ENCODE results near the gene SPATA17. TPM values are rescaled to one million over a fixed set of nuclear protein-coding genes. Genes with fewer than 3 reads are reported as not detected.

SPATA17 gene
- total RNA-seq, 2 donors from 2014 or later = not detected

DNA sequence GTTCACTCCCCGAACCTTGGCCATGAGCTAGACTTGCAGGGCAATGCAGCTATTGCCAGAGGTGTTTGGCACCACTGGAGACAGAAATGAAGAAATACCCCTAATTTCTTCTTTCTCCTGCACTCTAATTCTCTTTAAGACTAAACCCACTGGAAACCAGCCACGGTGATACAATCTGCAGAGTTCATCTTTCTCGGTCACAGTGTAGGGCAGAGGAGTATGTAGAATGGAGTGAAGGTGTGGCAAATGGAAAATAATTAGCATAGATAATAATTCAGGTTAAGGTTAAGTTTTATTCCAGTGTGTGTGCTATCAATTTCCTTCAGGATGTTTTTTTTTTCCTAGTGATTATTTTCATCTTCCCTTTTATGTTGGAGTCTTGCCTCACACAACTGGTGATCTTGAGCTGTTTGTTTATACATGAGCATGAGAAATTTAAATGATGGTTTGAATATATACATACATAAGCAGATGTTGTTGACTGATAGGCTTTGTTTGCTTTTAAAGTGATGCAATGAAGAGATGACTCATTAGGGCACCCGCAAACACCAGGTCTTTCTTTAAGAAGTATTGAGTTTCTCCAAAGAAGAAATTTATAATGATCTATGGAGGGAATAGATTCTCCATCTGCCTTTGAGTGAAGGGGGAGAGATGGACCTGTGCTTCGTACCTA lies 81.9 kb downstream of the SPATA17 start:
- H3K27ac Mint-ChIP-seq = no peak overlapping the region
- H3K4me1 Mint-ChIP-seq (ENCODE audit: low read depth) = no peaks in the 10 kb centered on the region
- H3K36me3 Mint-ChIP-seq (ENCODE audit: insufficient read depth in 2 of 2) = no peaks in the 10 kb centered on the region
- H3K4me3 Mint-ChIP-seq = no peak overlapping the region
- DNase-seq (no peak), ATAC-seq (replicated peaks in 1 of 2) (no peak)
- peaks cover 0 to 1% of the 10 kb centered on the region in 2 donors for H3K9me3 Mint-ChIP-seq
- H3K27me3 Mint-ChIP-seq (ENCODE audit: low read depth) = no peaks in the 10 kb centered on the region

DNA sequence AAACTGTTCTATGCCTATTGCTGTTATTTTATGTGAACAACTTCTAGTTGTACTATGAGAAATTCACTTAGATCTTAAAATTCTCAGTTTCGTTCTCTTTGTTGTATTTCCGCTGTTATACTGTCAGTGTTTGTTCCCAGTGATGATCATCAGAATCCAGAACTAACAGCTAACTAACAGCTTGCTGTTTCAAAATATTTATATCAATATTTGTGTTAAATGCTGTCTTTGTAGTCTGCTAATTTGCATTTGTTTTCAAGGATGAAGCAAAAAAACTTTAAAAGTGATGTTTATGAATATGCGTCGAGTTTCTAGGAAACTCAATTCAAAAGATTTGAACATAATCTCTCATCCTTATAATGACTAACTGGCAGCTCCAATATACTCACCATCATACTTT lies 84.5 kb downstream of the SPATA17 start:
- no peaks in the 10 kb centered on the region for H3K27me3 Mint-ChIP-seq (ENCODE audit: low read depth)
- DNase-seq = no peak
- H3K4me3 Mint-ChIP-seq = no peak overlapping the region
- H3K9me3 Mint-ChIP-seq = peaks cover 1 to 3% of the 10 kb centered on the region in 2 donors
- H3K27ac Mint-ChIP-seq = no peak overlapping the region
- H3K36me3 Mint-ChIP-seq (ENCODE audit: insufficient read depth in 2 of 2) = no peaks in the 10 kb centered on the region
- ATAC-seq (replicated peaks in 1 of 2) = no peak
- no peaks in the 10 kb centered on the region for H3K4me1 Mint-ChIP-seq (ENCODE audit: low read depth)

DNA sequence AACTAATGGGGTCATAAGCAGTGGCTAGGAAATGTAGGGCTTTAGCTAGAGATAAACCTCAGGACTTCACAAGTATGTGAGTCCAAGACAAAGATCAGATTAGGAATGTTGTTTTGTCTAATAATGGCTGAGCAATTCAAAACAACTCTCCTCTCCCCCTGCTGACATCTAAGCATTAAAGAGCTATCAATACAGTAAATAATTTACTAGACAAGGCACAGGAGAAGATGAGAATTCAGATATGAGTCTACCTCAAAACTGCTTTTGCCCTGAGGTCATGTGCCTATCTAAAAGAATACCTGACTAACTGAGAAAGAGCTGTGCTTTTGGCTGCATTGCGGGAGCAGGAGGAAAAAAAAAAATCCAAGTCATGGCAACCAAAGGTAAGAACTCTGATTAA lies 86.8 kb downstream of the SPATA17 start:
- Mint-ChIP-seq H3K27me3 (ENCODE audit: low read depth) (no peaks in the 10 kb centered on the region), H3K4me3 (no peak overlapping the region), H3K36me3 (ENCODE audit: insufficient read depth in 2 of 2) (no peaks in the 10 kb centered on the region), H3K4me1 (ENCODE audit: low read depth) (no peaks in the 10 kb centered on the region), H3K27ac (no peak overlapping the region), H3K9me3 (peaks cover 0 to 3% of the 10 kb centered on the region in 2 donors)
- ATAC-seq (replicated peaks in 1 of 2) = no peak
- no peak for DNase-seq

DNA sequence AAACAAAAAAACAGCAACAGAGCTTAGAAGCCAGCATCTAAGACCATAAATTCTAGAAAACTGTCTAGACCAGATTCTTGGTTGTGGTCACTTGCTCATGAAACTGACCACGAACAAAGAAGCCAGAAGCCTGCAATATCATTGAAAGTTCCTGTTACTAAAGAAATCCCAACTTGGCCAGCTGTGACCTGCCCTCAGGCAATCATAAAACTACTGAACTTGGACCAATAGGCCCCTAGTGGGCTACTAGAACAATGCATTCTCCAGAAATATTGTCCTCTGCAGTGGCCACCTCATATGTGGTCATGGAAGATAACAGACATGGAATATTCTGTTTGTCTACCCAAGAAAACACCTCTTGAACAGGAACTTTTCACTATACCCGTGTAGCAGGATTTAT lies 87.7 kb downstream of the SPATA17 start:
- Mint-ChIP-seq H3K4me1 (ENCODE audit: low read depth) (no peaks in the 10 kb centered on the region), H3K9me3 (peaks cover 0 to 3% of the 10 kb centered on the region in 2 donors), H3K36me3 (ENCODE audit: insufficient read depth in 2 of 2) (no peaks in the 10 kb centered on the region), H3K27me3 (ENCODE audit: low read depth) (no peaks in the 10 kb centered on the region), H3K27ac (no peak overlapping the region), H3K4me3 (no peak overlapping the region)
- ATAC-seq (replicated peaks in 1 of 2) (no peak), DNase-seq (no peak)

DNA sequence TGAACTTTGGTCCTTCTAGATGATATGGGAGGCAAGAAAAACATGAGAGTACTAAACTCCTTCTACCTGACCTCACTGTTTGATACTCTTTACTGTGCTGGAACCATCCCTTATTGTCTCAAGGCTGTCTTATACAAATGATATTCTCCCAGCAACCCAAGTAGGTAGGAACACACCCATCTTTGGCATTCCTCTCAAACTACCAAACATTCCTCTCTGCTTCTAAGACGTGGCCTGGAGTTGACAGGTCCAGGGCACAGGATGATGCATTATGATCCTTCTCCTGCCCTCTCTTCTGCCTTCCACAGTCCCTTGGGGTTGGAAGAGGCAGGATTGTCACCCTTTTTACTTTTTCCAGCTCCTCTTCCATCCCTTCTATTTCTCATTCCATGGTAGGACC lies 90.5 kb downstream of the SPATA17 start:
- no peaks in the 10 kb centered on the region for H3K27me3 Mint-ChIP-seq (ENCODE audit: low read depth)
- no peaks in the 10 kb centered on the region for H3K4me1 Mint-ChIP-seq (ENCODE audit: low read depth)
- no peak overlapping the region for H3K27ac Mint-ChIP-seq
- no peak overlapping the region for H3K4me3 Mint-ChIP-seq
- peaks cover 0 to 3% of the 10 kb centered on the region in 2 donors for H3K9me3 Mint-ChIP-seq
- no peak for ATAC-seq (replicated peaks in 1 of 2)
- H3K36me3 Mint-ChIP-seq (ENCODE audit: insufficient read depth in 2 of 2) = no peaks in the 10 kb centered on the region
- DNase-seq = no peak

DNA sequence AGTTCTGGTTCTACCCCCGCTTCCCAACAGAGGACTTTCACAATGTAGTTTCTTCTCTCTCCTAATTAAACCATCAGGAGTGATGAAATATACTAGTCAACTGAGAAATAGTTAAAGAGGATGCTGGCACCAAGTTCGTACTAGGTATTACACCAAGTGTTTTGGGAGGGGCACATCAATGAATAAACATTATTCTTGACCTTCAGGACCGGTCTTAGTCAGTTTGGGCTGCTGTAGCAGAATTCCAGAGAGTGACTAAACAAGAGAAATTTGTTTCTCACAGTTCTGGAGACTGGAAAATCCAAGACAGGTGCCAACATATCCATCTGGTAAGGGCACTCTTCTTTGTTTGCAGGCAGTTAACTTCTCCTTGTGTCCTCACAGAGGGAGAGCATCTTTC lies 103.8 kb downstream of the SPATA17 start:
- no peaks in the 10 kb centered on the region for H3K36me3 Mint-ChIP-seq (ENCODE audit: insufficient read depth in 2 of 2)
- H3K4me3 Mint-ChIP-seq = no peak overlapping the region

DNA sequence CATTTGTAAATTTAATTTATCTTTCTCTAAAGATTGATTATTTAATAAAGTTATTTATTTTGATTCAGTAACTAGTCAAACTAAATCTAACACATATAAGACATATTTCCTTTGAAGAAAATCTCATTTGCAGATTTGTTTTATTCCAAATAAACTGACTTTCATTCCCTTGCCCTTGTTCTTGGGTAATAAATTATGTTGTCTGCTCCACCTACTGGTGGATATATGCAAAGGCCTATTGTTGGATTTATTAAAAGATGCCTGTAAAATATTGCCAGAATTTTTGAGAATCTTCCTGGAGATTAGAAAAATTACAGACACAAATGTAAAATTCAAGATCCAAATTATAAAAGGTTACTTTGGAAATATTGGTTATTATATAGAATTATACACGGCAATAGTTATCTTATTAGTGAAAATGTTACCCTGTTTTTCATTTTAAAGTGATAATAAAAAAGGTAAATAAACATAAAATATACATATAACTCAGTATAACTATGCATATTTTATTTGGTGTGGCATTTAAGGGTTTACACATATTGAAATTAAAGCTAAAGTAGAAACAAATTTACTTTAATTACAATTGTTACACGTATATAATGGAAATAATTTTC lies 116.1 kb downstream of the SPATA17 start:
- no peak overlapping the region for H3K27ac Mint-ChIP-seq
- ATAC-seq (replicated peaks in 1 of 2) (no peak), DNase-seq (no peak)
- H3K4me3 Mint-ChIP-seq = no peak overlapping the region
- H3K4me1 Mint-ChIP-seq (ENCODE audit: low read depth) = no peaks in the 10 kb centered on the region
- no peaks in the 10 kb centered on the region for H3K27me3 Mint-ChIP-seq (ENCODE audit: low read depth)
- no peaks in the 10 kb centered on the region for H3K9me3 Mint-ChIP-seq
- no peaks in the 10 kb centered on the region for H3K36me3 Mint-ChIP-seq (ENCODE audit: insufficient read depth in 2 of 2)

More for the DNA sequence above, 103.8 kb downstream of the SPATA17 start:
- H3K4me1 Mint-ChIP-seq (ENCODE audit: low read depth) = no peaks in the 10 kb centered on the region
- no peaks in the 10 kb centered on the region for H3K9me3 Mint-ChIP-seq
- H3K27ac Mint-ChIP-seq = no peak overlapping the region
- ATAC-seq (replicated peaks in 1 of 2) (no peak), DNase-seq (no peak)
- H3K27me3 Mint-ChIP-seq (ENCODE audit: low read depth) = no peaks in the 10 kb centered on the region

DNA sequence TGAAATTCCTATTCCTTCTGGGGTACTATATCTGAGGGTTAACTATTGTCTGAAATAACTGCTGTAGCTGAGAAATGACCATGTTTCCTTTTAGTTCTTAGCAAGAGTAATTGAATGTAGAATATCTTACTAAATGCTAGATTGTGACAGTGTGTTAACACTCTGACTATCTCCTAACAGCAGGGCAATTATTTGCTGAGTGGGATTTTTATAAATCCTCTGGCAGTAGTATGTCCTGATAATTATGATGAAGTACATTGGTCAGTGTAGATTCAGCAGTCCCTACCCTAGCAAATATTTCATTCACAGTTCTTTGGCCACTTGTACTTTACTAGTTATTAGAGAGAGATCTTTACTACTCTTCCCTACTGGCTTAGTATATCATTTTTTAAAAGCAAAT lies 138.6 kb downstream of the SPATA17 start:
- Mint-ChIP-seq H3K27me3 (ENCODE audit: low read depth) (no peaks in the 10 kb centered on the region), H3K4me3 (no peak overlapping the region), H3K36me3 (ENCODE audit: insufficient read depth in 2 of 2) (peaks cover 0 to 2% of the 10 kb centered on the region in 2 donors), H3K27ac (no peak overlapping the region), H3K4me1 (ENCODE audit: low read depth) (no peaks in the 10 kb centered on the region), H3K9me3 (peaks cover 0 to 2% of the 10 kb centered on the region in 2 donors)
- DNase-seq = no peak
- no peak for ATAC-seq (replicated peaks in 1 of 2)

DNA sequence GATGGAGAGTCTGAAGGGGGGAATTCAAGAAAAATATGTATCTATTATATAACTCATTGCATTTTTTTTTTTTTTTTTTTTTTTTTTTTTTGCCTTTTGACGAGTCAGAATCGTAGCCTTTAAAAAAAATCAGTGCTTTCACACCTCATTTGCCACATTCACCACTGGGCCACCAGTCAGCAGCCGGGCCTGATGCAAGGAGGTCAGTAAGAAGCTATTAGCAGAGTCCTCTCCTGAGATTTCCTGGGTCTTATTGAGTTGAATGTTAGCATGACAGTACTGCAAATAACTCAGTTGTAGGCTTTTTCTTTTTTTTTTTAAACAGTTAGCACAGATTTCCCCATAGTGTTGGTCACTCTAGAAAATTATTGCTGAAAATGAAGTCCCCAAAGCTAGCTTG lies 139.8 kb downstream of the SPATA17 start:
- DNase-seq = no peak
- Mint-ChIP-seq H3K36me3 (ENCODE audit: insufficient read depth in 2 of 2) (peaks cover 0 to 2% of the 10 kb centered on the region in 2 donors), H3K9me3 (peaks cover 0 to 2% of the 10 kb centered on the region in 2 donors), H3K4me1 (ENCODE audit: low read depth) (no peaks in the 10 kb centered on the region), H3K4me3 (no peak overlapping the region), H3K27ac (no peak overlapping the region), H3K27me3 (ENCODE audit: low read depth) (no peaks in the 10 kb centered on the region)
- no peak for ATAC-seq (replicated peaks in 1 of 2)

DNA sequence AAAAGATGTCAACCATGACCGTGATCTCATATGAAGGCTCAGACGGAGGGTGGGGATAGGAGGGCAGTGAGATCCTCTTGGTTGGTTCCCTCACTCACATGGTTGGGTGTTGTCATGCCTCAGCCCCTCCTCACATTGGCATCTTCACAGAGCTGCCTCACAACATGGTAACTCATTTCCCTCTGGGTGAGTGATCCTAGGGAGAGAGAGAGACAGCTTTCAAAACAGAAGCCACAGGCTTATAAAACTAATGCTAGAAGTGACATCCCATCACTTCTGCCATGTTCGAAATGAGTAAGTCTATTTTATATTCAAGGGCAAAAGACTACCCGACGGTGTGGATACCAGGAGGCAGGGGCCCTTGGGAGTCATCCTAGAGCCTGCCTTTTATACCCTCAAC lies 145.5 kb downstream of the SPATA17 start:
- Mint-ChIP-seq H3K4me3 (no peak overlapping the region), H3K36me3 (ENCODE audit: insufficient read depth in 2 of 2) (no peaks in the 10 kb centered on the region), H3K27ac (no peak overlapping the region), H3K4me1 (ENCODE audit: low read depth) (no peaks in the 10 kb centered on the region), H3K9me3 (peaks cover 0 to 4% of the 10 kb centered on the region in 2 donors), H3K27me3 (ENCODE audit: low read depth) (no peaks in the 10 kb centered on the region)
- DNase-seq = no peak
- no peak for ATAC-seq (replicated peaks in 1 of 2)

DNA sequence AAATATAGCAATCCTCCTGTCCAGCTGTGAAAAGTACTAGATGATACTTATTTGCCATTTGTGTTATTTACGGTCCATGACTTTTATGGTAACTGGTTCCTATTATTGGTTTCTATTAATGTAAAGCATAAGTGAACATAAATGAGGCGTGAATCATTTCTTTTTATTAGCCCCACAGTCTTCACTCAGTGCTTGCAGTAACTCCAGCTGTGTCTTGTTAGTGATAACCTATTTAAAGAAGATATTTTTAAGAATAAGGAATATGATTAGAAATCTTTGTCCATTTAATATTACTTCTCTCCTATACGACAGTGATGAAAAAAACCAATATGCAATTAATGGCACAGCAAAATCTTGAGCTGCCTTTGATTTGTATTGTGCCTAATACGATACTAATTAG lies 149.9 kb downstream of the SPATA17 start:
- no peak overlapping the region for H3K4me3 Mint-ChIP-seq
- no peak for ATAC-seq (replicated peaks in 1 of 2)

DNA sequence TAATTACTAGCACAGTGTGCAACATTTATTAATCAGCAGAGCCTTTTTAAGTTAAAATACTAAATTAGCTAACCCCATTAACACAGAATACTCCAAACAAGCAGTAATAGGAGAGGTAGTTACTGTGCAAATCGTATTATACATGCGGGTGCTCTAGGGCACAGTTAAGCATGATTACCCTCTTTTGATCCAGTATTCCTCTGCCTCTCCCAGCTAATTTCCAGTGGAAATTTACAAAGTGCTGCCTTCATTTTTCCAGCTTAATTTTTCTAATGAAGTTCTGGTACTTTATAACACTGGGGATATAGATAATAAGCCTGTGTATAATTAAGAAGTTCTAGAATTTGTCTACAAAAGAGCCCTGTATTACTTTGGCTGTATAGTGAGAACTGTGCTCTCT lies 159.9 kb downstream of the SPATA17 start:
- Mint-ChIP-seq H3K27ac (no peak overlapping the region), H3K27me3 (ENCODE audit: low read depth) (no peaks in the 10 kb centered on the region), H3K36me3 (ENCODE audit: insufficient read depth in 2 of 2) (peaks cover 0 to 2% of the 10 kb centered on the region in 2 donors), H3K4me1 (ENCODE audit: low read depth) (no peaks in the 10 kb centered on the region), H3K4me3 (no peak overlapping the region), H3K9me3 (peaks cover 0 to 1% of the 10 kb centered on the region in 2 donors)
- ATAC-seq (replicated peaks in 1 of 2) = no peak
- DNase-seq = no peak

More for the DNA sequence above, 149.9 kb downstream of the SPATA17 start:
- DNase-seq = no peak
- Mint-ChIP-seq H3K27ac (no peak overlapping the region), H3K9me3 (peaks cover 3 to 6% of the 10 kb centered on the region in 2 donors), H3K27me3 (ENCODE audit: low read depth) (no peaks in the 10 kb centered on the region), H3K4me1 (ENCODE audit: low read depth) (no peaks in the 10 kb centered on the region), H3K36me3 (ENCODE audit: insufficient read depth in 2 of 2) (no peaks in the 10 kb centered on the region)

DNA sequence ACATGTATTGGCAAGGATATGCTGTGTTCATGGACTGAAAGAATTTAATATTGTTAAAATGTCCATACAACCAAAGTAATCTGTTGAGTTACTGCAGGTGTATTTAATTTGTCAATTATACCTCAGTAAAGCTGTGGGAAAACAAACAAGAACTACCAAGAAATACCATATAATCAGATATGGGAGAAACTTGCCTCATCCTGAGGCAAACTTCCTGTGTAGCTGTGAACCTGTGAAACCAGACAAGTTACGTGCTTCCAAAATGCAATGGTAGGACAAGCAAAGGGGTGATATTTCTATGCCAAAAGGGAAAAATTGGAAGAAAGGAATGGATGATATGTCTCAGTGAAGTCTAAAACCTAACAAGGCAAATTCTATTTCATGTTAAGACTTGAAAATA lies 174.6 kb downstream of the SPATA17 start:
- no peak overlapping the region for H3K4me3 Mint-ChIP-seq
- no peaks in the 10 kb centered on the region for H3K27me3 Mint-ChIP-seq (ENCODE audit: low read depth)
- no peaks in the 10 kb centered on the region for H3K36me3 Mint-ChIP-seq (ENCODE audit: insufficient read depth in 2 of 2)
- no peak for DNase-seq
- no peak overlapping the region for H3K27ac Mint-ChIP-seq
- peaks cover 2 to 4% of the 10 kb centered on the region in 2 donors for H3K9me3 Mint-ChIP-seq
- no peak for ATAC-seq (replicated peaks in 1 of 2)
- H3K4me1 Mint-ChIP-seq (ENCODE audit: low read depth) = no peaks in the 10 kb centered on the region

DNA sequence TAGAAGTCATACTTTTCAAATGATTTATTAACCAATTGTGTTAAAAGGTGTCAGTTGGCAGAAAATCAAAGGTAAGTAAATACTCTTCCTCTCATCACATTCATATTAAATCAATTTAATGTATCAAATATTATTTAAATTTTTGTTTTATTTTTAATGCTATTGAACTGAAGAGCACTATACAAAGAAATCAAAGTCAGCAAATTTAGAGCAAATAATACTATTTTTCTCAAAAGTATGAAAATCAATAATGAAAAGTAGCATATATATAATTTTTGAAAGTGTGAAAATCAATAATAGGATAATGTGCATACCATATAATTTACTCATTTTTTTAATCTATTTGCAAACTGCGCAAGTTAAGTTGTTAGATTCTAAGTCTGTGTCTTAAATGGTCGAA lies 181.0 kb downstream of the SPATA17 start:
- no peaks in the 10 kb centered on the region for H3K36me3 Mint-ChIP-seq (ENCODE audit: insufficient read depth in 2 of 2)
- H3K27me3 Mint-ChIP-seq (ENCODE audit: low read depth) = no peaks in the 10 kb centered on the region
- DNase-seq = no peak
- peaks cover 2 to 6% of the 10 kb centered on the region in 2 donors for H3K9me3 Mint-ChIP-seq
- H3K4me3 Mint-ChIP-seq = no peak overlapping the region
- no peak overlapping the region for H3K27ac Mint-ChIP-seq
- H3K4me1 Mint-ChIP-seq (ENCODE audit: low read depth) = no peaks in the 10 kb centered on the region
- no peak for ATAC-seq (replicated peaks in 1 of 2)

Data from activated T-cell treated with anti-CD3 and anti-CD28 coated beads, Interleukin-2, amount 50 U/mL, for 72 hours (primary cell).